K562 (cell line): ENCODE measurements around the gene NDFIP2. TPM values are rescaled to one million over a fixed set of nuclear protein-coding genes. Genes with fewer than 3 reads are reported as not detected.

Experiments used
- ATAC-seq: fragments of 200-7000 bp; cut with Tn5 transposase; 3 replicates; pipeline ENCODE4 v1.9.1; 2020; ENCODE audit warnings: moderate library complexity
- BruUV-seq: library from RNA; stranded (reverse); fragments of 400-500 nt; replicated peaks from 2 replicates; lab custom pipeline; 2021; lab: Mats Ljungman, UMichigan
- CTCF ChIA-PET: fragments of 300-600 bp; formaldehyde crosslinking; extraction: SDS; loops from one replicate; lab custom pipeline; 2021; ENCODE audit warnings: low intra/inter-chr PET ratio; lab: Yijun Ruan, JAX
- POLR2A ChIA-PET: fragments of 300-600, 350-650 bp; sonication (Branson Sonifier 250); formaldehyde crosslinking; extraction: SDS; loops from one replicate; lab custom pipeline; 2021; ENCODE audit warnings: antibody characterized with exemption, inconsistent platforms; lab: Yijun Ruan, JAX
- DNase-seq, 4 experiments: peaks; one replicate each; pipeline versions ENCODE4 v3.0.0 to v3.0.0-alpha.2; 2011 to 2018; ENCODE audit warnings: low spot score in 3 of 4, mixed read lengths in 3 of 4; ENCODE audit errors: extremely low read depth in 1 of 4
- FAIRE-seq: peaks from 2 replicates; lab custom pipeline; 2011; peaks lifted over from hg19 to GRCh38; lab: Jason Lieb, UNC
- H2AFZ ChIP-seq: 2 replicates; pipeline ENCODE4 v1.6.0; 2011; ENCODE audit warnings: low read depth, low read length, control low read depth, inconsistent platforms
- H3K27ac ChIP-seq: fragments of 200-600 bp; 3 replicates; pipeline ENCODE4 v1.8.0; 2011; ENCODE audit warnings: low read depth, mild to moderate bottlenecking, control low read depth, inconsistent platforms, low read length, moderate library complexity, mixed read lengths; ENCODE audit errors: extremely low read depth
- H3K27me3 ChIP-seq, 2 experiments: fragments of 300-600 bp in 1 of 2; 2 replicates in 1 of 2; 3 replicates in 1 of 2; pipeline versions ENCODE4 v1.6.0 to v1.8.0; 2011; ENCODE audit warnings: inconsistent platforms in 2 of 2, low read length in 2 of 2, mild to moderate bottlenecking in 1 of 2, mixed read lengths in 1 of 2, moderate library complexity in 1 of 2; ENCODE audit not compliant: control insufficient read depth in 2 of 2, insufficient read depth in 2 of 2
- H3K36me3 ChIP-seq: fragments of 300-600 bp; 3 replicates; pipeline ENCODE4 v1.8.0; 2011; ENCODE audit warnings: mild to moderate bottlenecking, low read length, inconsistent platforms; ENCODE audit not compliant: control insufficient read depth, insufficient read depth
- H3K4me1 ChIP-seq, 2 experiments: fragments of 200-600 bp in 1 of 2; replicated peaks in 1 of 2; 2 replicates in 1 of 2; 3 replicates in 1 of 2; pipeline versions ENCODE4 v1.5.1 to v1.8.0; 2011; ENCODE audit warnings: inconsistent platforms in 2 of 2, low read length in 2 of 2, mild to moderate bottlenecking in 1 of 2, mixed read lengths in 1 of 2, moderate library complexity in 1 of 2; ENCODE audit not compliant: control insufficient read depth in 2 of 2, insufficient read depth in 2 of 2
- H3K4me2 ChIP-seq: 2 replicates; pipeline ENCODE4 v1.6.1; 2011; ENCODE audit warnings: low read length, control low read depth, inconsistent platforms, mixed read lengths; ENCODE audit not compliant: insufficient read depth
- H3K4me3 ChIP-seq: fragments of 200-600 bp; sonication (generic), shearing (Covaris generic); 2 replicates; pipeline ENCODE4 v1.5.1; 2016; ENCODE audit warnings: control low read depth, inconsistent platforms
- H3K79me2 ChIP-seq: fragments of 200-600 bp; 3 replicates; pipeline ENCODE4 v1.8.0; 2011; ENCODE audit warnings: low read length, inconsistent platforms; ENCODE audit not compliant: control insufficient read depth, insufficient read depth
- H3K9ac ChIP-seq, 2 experiments: 2 replicates each; pipeline versions ENCODE4 v1.6.0 to v1.6.1; 2011; ENCODE audit warnings: low read depth in 2 of 2, low read length in 2 of 2, control low read depth in 1 of 2, inconsistent platforms in 1 of 2, mild to moderate bottlenecking in 1 of 2, mixed read lengths in 1 of 2; ENCODE audit not compliant: insufficient read depth in 1 of 2
- H3K9me1 ChIP-seq: one replicate; pipeline ENCODE4 v1.6.0; 2011; ENCODE audit warnings: inconsistent platforms, mild to moderate bottlenecking, low read length, moderate library complexity; ENCODE audit not compliant: control insufficient read depth, insufficient read depth
- H3K9me3 ChIP-seq: replicated peaks from 2 replicates; pipeline ENCODE4 v1.5.1; 2011; ENCODE audit warnings: low read depth, low read length, inconsistent platforms; ENCODE audit not compliant: control insufficient read depth, insufficient read depth
- H4K20me1 ChIP-seq: replicated peaks from 2 replicates; pipeline ENCODE4 v1.6.1; 2011; ENCODE audit warnings: low read length, inconsistent platforms, mixed read lengths; ENCODE audit not compliant: control insufficient read depth, insufficient read depth
- CREM ChIP-seq: IDR thresholded peaks from 2 replicates; pipeline ENCODE4 v1.6.1; 2014; ENCODE audit warnings: antibody characterized with exemption, low read depth
- DPF2 ChIP-seq: fragments of 450-650 bp; IDR thresholded peaks from 2 replicates; pipeline ENCODE4 v1.6.1; 2016
- ESRRA ChIP-seq: fragments of 450-650 bp; IDR thresholded peaks from 2 replicates; pipeline ENCODE4 v1.6.1; 2014; ENCODE audit warnings: low read depth, mild to moderate bottlenecking, moderate library complexity, borderline replicate concordance
- FOXO4 ChIP-seq: fragments of 450-650 bp; formaldehyde crosslinking; IDR thresholded peaks from 2 replicates; pipeline ENCODE4 v1.4.0; 2020; ENCODE audit warnings: mild to moderate bottlenecking, moderate library complexity
- GTF2E2 ChIP-seq: fragments of 200-800 bp; sonication (Bioruptor generic); IDR thresholded peaks from 2 replicates; pipeline ENCODE4 v1.6.1; 2016; ENCODE audit warnings: missing genetic modification characterization, missing compliant biosample characterization
- MXI1 ChIP-seq: IDR thresholded peaks from 2 replicates; pipeline ENCODE4 v1.6.1; 2011; ENCODE audit warnings: low read depth, mild to moderate bottlenecking, improper control_type of control experiment, low read length
- NFE2 ChIP-seq: IDR thresholded peaks from 2 replicates; pipeline ENCODE4 v1.6.1; 2014; ENCODE audit warnings: antibody characterized with exemption, low read depth
- RBBP5 ChIP-seq: fragments of 200-600 bp; sonication (generic); IDR thresholded peaks from 2 replicates; pipeline ENCODE4 v1.6.1; 2012; ENCODE audit warnings: borderline replicate concordance, mild to moderate bottlenecking, low read length, control low read depth, inconsistent platforms; ENCODE audit not compliant: insufficient read depth, poor library complexity, severe bottlenecking
- RFX1 ChIP-seq: fragments of 450-650 bp; IDR thresholded peaks from 2 replicates; pipeline ENCODE4 v1.6.1; 2016; ENCODE audit warnings: mild to moderate bottlenecking, moderate library complexity
- RFX5 ChIP-seq: IDR thresholded peaks from 2 replicates; pipeline ENCODE4 v1.6.1; 2011; ENCODE audit warnings: low read depth, mild to moderate bottlenecking, improper control_type of control experiment, low read length
- SIRT6 ChIP-seq: IDR thresholded peaks from one replicate; pipeline ENCODE4 v1.6.1; 2012; ENCODE audit warnings: low read depth, mild to moderate bottlenecking, control low read depth, inconsistent platforms, low read length, moderate library complexity
- SMARCC2 ChIP-seq: fragments of 450-650 bp; IDR thresholded peaks from 2 replicates; pipeline ENCODE4 v1.6.1; 2017; ENCODE audit warnings: antibody characterized with exemption, moderate library complexity, mild to moderate bottlenecking, low read depth
- SREBF1 ChIP-seq: fragments of 150-350 bp; IDR thresholded peaks from 2 replicates; pipeline ENCODE4 v1.6.1; 2014; ENCODE audit warnings: antibody characterized with exemption, low read depth, low read length, borderline replicate concordance
- TRIM24 ChIP-seq, 2 experiments: fragments of 450-650 bp; IDR thresholded peaks; 2 replicates each; pipeline ENCODE4 v1.6.1; 2016
- WGBS: fragments of 100-300 bp; shearing (Covaris generic); methylation state at CpG from one replicate; pipeline ENCODE4 v1.1.6; 2016; ENCODE audit warnings: low coverage, mixed read lengths; ENCODE audit not compliant: insufficient coverage; ENCODE audit errors: missing lambda C conversion rate; 5-methylcytosine and 5-hydroxymethylcytosine counted together
- in situ Hi-C: fragments of 300-500 bp; cut with MboI; formaldehyde crosslinking; loops from 4 replicates; pipeline ENCODE4 v1.15.0; 2018; ENCODE audit warnings: inconsistent platforms, mixed read lengths
- intact Hi-C: fragments of 100-400 bp; cut with micrococcal nuclease; formaldehyde crosslinking; loops from 2 replicates; pipeline ENCODE4 v1.14.2; 2022
- polyA plus RNA-seq, 8 experiments: library from polyadenylated mRNA; depleted of rRNA in 4 of 8; stranded (reverse) in 5 of 8; unstranded in 3 of 8; fragments of >200 nt; fragmentation: Nextera tagmentation in 2 of 8; fragmentation: Illumina TruSeq in 1 of 8; extraction: Ambion mirVana in 2 of 8; extraction: Trizol in 1 of 8; gene quantifications; 2 replicates each; pipeline versions ENCODE4 v1.2.1 to v1.2.3, GENCODE V29; 2011 to 2014; ENCODE audit warnings: inconsistent platforms in 1 of 8, missing spikeins in 1 of 8
- total RNA-seq, 7 experiments: library from RNA; depleted of rRNA in 6 of 7; stranded (reverse); fragments of >200 nt in 6 of 7; fragmentation: Illumina TruSeq in 2 of 7; extraction: Trizol in 2 of 7; gene quantifications; 2 replicates each; pipeline versions ENCODE4 v1.2.1 to v1.2.3, GENCODE V29; 2011 to 2021; ENCODE audit warnings: low replicate concordance in 1 of 7
- TF ChIP-seq, protein P1 (sequence below), 2 experiments: fragments of 250-450 bp in 1 of 2; fragments of 450-650 bp in 1 of 2; sonication (Bioruptor Pico) in 1 of 2; IDR thresholded peaks; 2 replicates each; pipeline versions ENCODE4 v1.6.1 to v1.8.0; 2016 to 2021; ENCODE audit warnings: mild to moderate bottlenecking in 2 of 2, moderate library complexity in 2 of 2, missing compliant biosample characterization in 1 of 2, missing genetic modification characterization in 1 of 2

NDFIP2 gene
- total and polyA plus RNA-seq, 9 of the 15 experiments (the other 6 are each of a cell fraction or from before 2014, with no cell fraction given): 13.4 to 54.4 (median 27.8) TPM

DNA sequence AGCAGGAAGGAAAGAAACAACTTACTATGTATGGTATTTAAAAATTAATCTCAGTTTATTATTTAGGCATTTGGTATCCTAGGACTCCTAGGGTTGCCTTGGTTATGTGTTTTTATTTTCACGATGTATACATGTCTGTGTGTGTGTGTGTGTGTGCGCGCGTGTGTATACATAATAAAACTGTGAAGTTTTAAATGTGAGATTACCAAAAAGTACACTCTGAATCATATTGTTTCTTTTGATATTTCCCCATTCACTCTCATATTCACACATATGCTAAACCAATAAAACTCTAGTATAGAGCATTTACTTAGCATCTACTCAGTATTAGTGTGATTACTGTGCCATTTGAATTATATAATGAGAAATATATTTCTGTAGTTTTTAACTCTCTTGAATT, 30.8 kb upstream of the NDFIP2 start:
- POLR2A ChIA-PET: no interaction called here
- no peak for ATAC-seq
- BruUV-seq: no TSS peak

GRCh38 chr13:79451500-79451962, 29.4 kb upstream of the NDFIP2 start:
- Histone ChIP-seq H2AFZ (peak overlapping the region; percentile 28; the same call in 1 of the 2 replicates), H3K4me1 (peaks cover 0 to 13% of the 10 kb centered on the region in 2 experiments; a peak in 2 of 5 replicates), H3K4me3 (no peak overlapping the region), H3K79me2 (no peaks in the 10 kb centered on the region), H3K27me3 (no peaks in the 10 kb centered on the region), H3K4me2 (peak overlapping the region; percentile 51), H3K27ac (peak overlapping the region; percentile 59; the same call in 2 of the 3 replicates), H4K20me1 (no peaks in the 10 kb centered on the region), H3K9me3 (no peaks in the 10 kb centered on the region; the same call in 1 of the 2 replicates), H3K9me1 (no peaks in the 10 kb centered on the region), H3K9ac (0 out of 4 replicates have a peak overlapping the region, but pooled peaks of 1 of the 2 experiments have one; percentile 2), H3K36me3 (no peaks in the 10 kb centered on the region)
- FAIRE-seq (peak; percentile 96), DNase-seq (peak; percentile 68 to 90 (median 78)), ATAC-seq (peak; percentile 99)
- in situ Hi-C loops (no loop called here), intact Hi-C loops (no loop called here)
- ChIA-PET POLR2A (interaction anchor here (1.0 to 1.7 kb wide), 2 partner anchors 11 to 12 kb away, joined by 3 read pairs; no protein-coding TSS in a partner anchor), CTCF (interaction anchor here (0.8 kb wide), 1 partner anchor 28 kb away, joined by 4 read pairs; no protein-coding TSS in a partner anchor)
- WGBS: 0% methylated on average over 3 of the region's 3 CpGs
- BruUV-seq: no TSS peak
- TF ChIP-seq MXI1: 0 out of 2 replicates have a peak, but pooled peaks have one; percentile 28
- TF ChIP-seq TRIM24 (IDR thresholded peaks at IDR 0.05): no peak
- TF ChIP-seq SREBF1: no peak
- peak; percentile 69 for TF ChIP-seq NFE2
- peak; percentile 59; the same call in 1 of the 2 replicates for TF ChIP-seq SMARCC2
- TF ChIP-seq GTF2E2 (tag): no peak
- peak; percentile 48 for TF ChIP-seq CREM
- peak; percentile 90 for TF ChIP-seq ESRRA
- no peak for TF ChIP-seq SIRT6
- peak; percentile 89 for TF ChIP-seq RFX1
- TF ChIP-seq DPF2: peak; percentile 83
- no peak for TF ChIP-seq FOXO4
- peak; percentile 84 for TF ChIP-seq RFX5
- TF ChIP-seq, protein P1, sequence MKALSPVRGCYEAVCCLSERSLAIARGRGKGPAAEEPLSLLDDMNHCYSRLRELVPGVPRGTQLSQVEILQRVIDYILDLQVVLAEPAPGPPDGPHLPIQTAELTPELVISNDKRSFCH (CRISPR knock-in tag; IDR thresholded peaks at IDR 0.05): no peak
- TF ChIP-seq, protein P1 (tag; IDR thresholded peaks at IDR 0.05): no peak

More for the DNA sequence above, 30.8 kb upstream of the NDFIP2 start:
- no peak overlapping the region for H3K27ac ChIP-seq
- no peaks in the 10 kb centered on the region for H4K20me1 ChIP-seq
- H3K4me2 ChIP-seq: no peak overlapping the region
- intact Hi-C loops: no loop called here
- CTCF ChIA-PET: no interaction called here
- no peak overlapping the region for H3K4me3 ChIP-seq
- WGBS: 83% methylated on average over 4 of the region's 4 CpGs
- H2AFZ ChIP-seq: peak overlapping the region; percentile 54; the same call in 1 of the 2 replicates
- H3K9me3 ChIP-seq: no peaks in the 10 kb centered on the region; the same call in 1 of the 2 replicates
- no peak overlapping the region for H3K9ac ChIP-seq
- in situ Hi-C loops: no loop called here
- H3K36me3 ChIP-seq: no peaks in the 10 kb centered on the region
- no peak for DNase-seq
- H3K79me2 ChIP-seq: no peaks in the 10 kb centered on the region
- TF ChIP-seq RBBP5: no peak
- peaks cover 0 to 13% of the 10 kb centered on the region in 2 experiments; a peak in 3 of 5 replicates for H3K4me1 ChIP-seq
- H3K27me3 ChIP-seq: no peaks in the 10 kb centered on the region
- peak; percentile 11 for FAIRE-seq
- no peaks in the 10 kb centered on the region for H3K9me1 ChIP-seq
